Fibroblast of lung (primary cell): Measurements from ENCODE around the gene SLC16A2. TPM values are rescaled to one million over a fixed set of nuclear protein-coding genes. Genes with fewer than 3 reads are reported as not detected.
A peak's percentile ranks its signal among the peaks of the same experiment; 100 is the strongest.

Experiments
- DNase-seq, 2 donors: peaks; one replicate each; pipeline versions ENCODE4 v3.0.0 to v3.0.0-alpha.2; 2010; ENCODE audit warnings: low read depth in 2 of 2
- H2AFZ ChIP-seq: 2 replicates; pipeline ENCODE4 v1.5.1; 2012; ENCODE audit warnings: low read length, control low read depth, inconsistent platforms
- H3K27ac ChIP-seq: 2 replicates; pipeline ENCODE4 v1.5.1; 2011; ENCODE audit warnings: low read length, control low read depth; ENCODE audit not compliant: insufficient read depth
- H3K27me3 ChIP-seq: 2 replicates; pipeline ENCODE4 v1.5.1; 2011; ENCODE audit warnings: mild to moderate bottlenecking, low read length; ENCODE audit not compliant: control insufficient read depth, insufficient read depth
- H3K36me3 ChIP-seq: 2 replicates; pipeline ENCODE4 v1.5.1; 2011; ENCODE audit warnings: low read length; ENCODE audit not compliant: control insufficient read depth, insufficient read depth
- H3K4me1 ChIP-seq: 2 replicates; pipeline ENCODE4 v1.5.1; 2011; ENCODE audit warnings: low read length; ENCODE audit not compliant: control insufficient read depth, insufficient read depth; ENCODE audit errors: extremely low read depth
- H3K4me2 ChIP-seq: 2 replicates; pipeline ENCODE4 v1.5.1; 2011; ENCODE audit warnings: low read length, control low read depth; ENCODE audit not compliant: insufficient read depth; ENCODE audit errors: extremely low read depth
- H3K4me3 ChIP-seq, 4 experiments: fragments of 200-600 bp in 1 of 4; sonication (generic) in 1 of 4; replicated peaks in 1 of 4; 2 replicates each; pipeline ENCODE4 v1.5.1; 2011 to 2016; ENCODE audit warnings: low read length in 4 of 4, low read depth in 3 of 4, mild to moderate bottlenecking in 3 of 4, control low read depth in 2 of 4, inconsistent platforms in 1 of 4, mixed read lengths in 1 of 4; ENCODE audit not compliant: insufficient read depth in 1 of 4; ENCODE audit errors: control extremely low read depth in 1 of 4
- H3K79me2 ChIP-seq: 2 replicates; pipeline ENCODE4 v1.5.1; 2012; ENCODE audit warnings: mild to moderate bottlenecking, low read length, inconsistent platforms; ENCODE audit not compliant: control insufficient read depth, insufficient read depth
- H3K9ac ChIP-seq: 2 replicates; pipeline ENCODE4 v1.5.1; 2011; ENCODE audit warnings: mild to moderate bottlenecking, low read length, control low read depth; ENCODE audit not compliant: insufficient read depth
- H3K9me3 ChIP-seq: 2 replicates; pipeline ENCODE4 v1.5.1; 2012; ENCODE audit warnings: low read depth, low read length; ENCODE audit not compliant: control insufficient read depth, insufficient read depth
- H4K20me1 ChIP-seq: 2 replicates; pipeline ENCODE4 v1.5.1; 2011; ENCODE audit warnings: low read length; ENCODE audit not compliant: control insufficient read depth, insufficient read depth; ENCODE audit errors: extremely low read depth
- CTCF ChIP-seq, 2 donors: IDR thresholded peaks in 1 of 2; conservative IDR thresholded peaks in 1 of 2; 1 replicate in 1 of 2; 2 replicates in 1 of 2; pipeline ENCODE4 v1.5.1; 2011 to 2012; ENCODE audit warnings: low read length in 2 of 2, control low read depth in 1 of 2, inconsistent platforms in 1 of 2, low read depth in 1 of 2, mild to moderate bottlenecking in 1 of 2
- EZH2 ChIP-seq: IDR thresholded peaks from 2 replicates; pipeline ENCODE4 v1.5.1; 2012; ENCODE audit warnings: low read length, control low read depth, mild to moderate bottlenecking; ENCODE audit errors: missing control alignments
- polyA plus RNA-seq, 2 donors: library from polyadenylated mRNA; depleted of rRNA in 1 of 2; stranded (reverse) in 1 of 2; unstranded in 1 of 2; fragments of >200 nt; gene quantifications; 2 replicates each; pipeline ENCODE4 v1.2.1, GENCODE V29; 2011 to 2012; ENCODE audit warnings: missing spikeins in 1 of 2
- total RNA-seq: library from RNA; depleted of rRNA; stranded (reverse); fragments of >200 nt; gene quantifications from 2 replicates; pipeline ENCODE4 v1.2.1, GENCODE V29; 2014

SLC16A2 gene
- total and polyA plus RNA-seq, 2 donors (not counting 1 experiment from before 2014, with no cell fraction given) = 7.8 to 27.2 TPM

GRCh38 chrX:74535408-74536151, 114.3 kb downstream of the SLC16A2 start:
- no peaks in the 10 kb centered on the region for H3K9me3 ChIP-seq
- H3K9ac ChIP-seq = peak overlapping the region; percentile 16
- H3K36me3 ChIP-seq = no peaks in the 10 kb centered on the region
- peak; percentile 77 to 82 for DNase-seq
- peak; percentile 51 to 53 for TF ChIP-seq CTCF (conservative IDR thresholded peaks at IDR 0.05 in 1 of 2, IDR thresholded peaks at IDR 0.05 in 1 of 2; ENCODE audit: low read depth in 1 of 2, low read length in 2 of 2)
- TF ChIP-seq EZH2 = no peak
- peak overlapping the region; percentile 19 to 56 (median 42) for H3K4me3 ChIP-seq
- H3K79me2 ChIP-seq = no peaks in the 10 kb centered on the region
- peak overlapping the region; percentile 59 for H3K27ac ChIP-seq
- H3K4me1 ChIP-seq = peaks cover 3% of the 10 kb centered on the region
- no peak overlapping the region for H2AFZ ChIP-seq
- no peaks in the 10 kb centered on the region for H4K20me1 ChIP-seq
- peak overlapping the region; percentile 64 for H3K4me2 ChIP-seq
- no peaks in the 10 kb centered on the region for H3K27me3 ChIP-seq

- Histone ChIP-seq H3K4me1 (peaks cover 3% of the 10 kb centered on the region), H3K36me3 (no peaks in the 10 kb centered on the region), H3K9me3 (no peaks in the 10 kb centered on the region), H3K79me2 (no peaks in the 10 kb centered on the region), H4K20me1 (no peaks in the 10 kb centered on the region), H2AFZ (no peak overlapping the region), H3K27ac (peak overlapping the region; percentile 59), H3K4me3 (peak overlapping the region; percentile 8 to 56 (median 42)), H3K4me2 (peak overlapping the region; percentile 28), H3K9ac (peak overlapping the region; percentile 44), H3K27me3 (no peaks in the 10 kb centered on the region)
- peak; percentile 89 to 90 for DNase-seq
- TF ChIP-seq EZH2 = no peak
- TF ChIP-seq CTCF (conservative IDR thresholded peaks at IDR 0.05 in 1 of 2, IDR thresholded peaks at IDR 0.05 in 1 of 2; ENCODE audit: low read depth in 1 of 2, low read length in 2 of 2) = peak; percentile 30 to 32
These were observed 115.0 kb downstream of the SLC16A2 start for GRCh38 chrX:74536152-74536831.

GRCh38 chrX:74536832-74537371, 115.6 kb downstream of the SLC16A2 start:
- peaks cover 3% of the 10 kb centered on the region for H3K4me1 ChIP-seq
- peak overlapping the region; percentile 44 for H3K9ac ChIP-seq
- no peaks in the 10 kb centered on the region for H4K20me1 ChIP-seq
- H3K4me2 ChIP-seq = peak overlapping the region; percentile 32
- peak overlapping the region in 3 of 4 experiments; percentile 23 to 56 (median 40) for H3K4me3 ChIP-seq
- peak in 1 of 2 donors; percentile 4 for TF ChIP-seq CTCF (conservative IDR thresholded peaks at IDR 0.05 in 1 of 2, IDR thresholded peaks at IDR 0.05 in 1 of 2; ENCODE audit: low read depth in 1 of 2, low read length in 2 of 2)
- TF ChIP-seq EZH2 = no peak
- no peaks in the 10 kb centered on the region for H3K9me3 ChIP-seq
- no peaks in the 10 kb centered on the region for H3K79me2 ChIP-seq
- peak; percentile 38 to 47 for DNase-seq
- no peaks in the 10 kb centered on the region for H3K36me3 ChIP-seq
- no peaks in the 10 kb centered on the region for H3K27me3 ChIP-seq
- H2AFZ ChIP-seq = peak overlapping the region; percentile 37
- peak overlapping the region; percentile 59 for H3K27ac ChIP-seq
